Stimulated activated CD8-positive, alpha-beta memory T cell treated with anti-CD3 and anti-CD28 coated beads, Interleukin-7, amount 100 ng/mL, for 4 hours (primary cell): ENCODE measurements around the gene RIC1.
A peak's percentile ranks its signal among the peaks of the same experiment; 100 is the strongest.
"Not testable (repeated sequence)": the region's sequence is repeated elsewhere in the genome, so short reads cannot be mapped to it uniquely, and the experiment has no call there.

Source experiments
- DNase-seq, 2 donors: peaks; one replicate each; pipeline ENCODE4 v3.0.0-alpha.2; 2020; ENCODE audit warnings: low read depth in 2 of 2

Gene RIC1

GRCh38 chr9:5628530-5629311, at the start of gene RIC1:
Gene RIC1, plus strand, starts transcription at chr9:5629107. Its CDS starts 203 bp downstream, at chr9:5629310.
- peak; percentile 77 to 89 for DNase-seq

GRCh38 chr9:5579881-5580280, 49.0 kb upstream of the RIC1 start:
- no peak for DNase-seq

GRCh38 chr9:5580650-5581049, 48.3 kb upstream of the RIC1 start:
- DNase-seq: no peak

- not testable (repeated sequence) for DNase-seq
These were observed 47.2 kb upstream of the RIC1 start for GRCh38 chr9:5581706-5582105.

- no peak for DNase-seq
These were observed 46.1 kb upstream of the RIC1 start for GRCh38 chr9:5582835-5583195.

GRCh38 chr9:5586391-5586802, 42.5 kb upstream of the RIC1 start:
- no peak for DNase-seq

GRCh38 chr9:5587024-5587423, 41.9 kb upstream of the RIC1 start:
- peak in 1 of 2 donors; percentile 2 for DNase-seq

- DNase-seq: no peak
These were observed 36.7 kb upstream of the RIC1 start for GRCh38 chr9:5592231-5592630.

GRCh38 chr9:5592904-5593303, 36.0 kb upstream of the RIC1 start:
- DNase-seq: no peak

GRCh38 chr9:5593904-5594303, 35.0 kb upstream of the RIC1 start:
- DNase-seq: no peak

GRCh38 chr9:5596173-5596572, 32.7 kb upstream of the RIC1 start:
- DNase-seq: no peak

GRCh38 chr9:5608298-5609225, 20.3 kb upstream of the RIC1 start:
- DNase-seq: no peak

GRCh38 chr9:5609226-5609596, 19.7 kb upstream of the RIC1 start:
- no peak for DNase-seq

- no peak for DNase-seq
These were observed 18.4 kb upstream of the RIC1 start for GRCh38 chr9:5610491-5610890.

GRCh38 chr9:5611321-5612184, 17.4 kb upstream of the RIC1 start:
- no peak for DNase-seq

- no peak for DNase-seq
These were observed 16.7 kb upstream of the RIC1 start for GRCh38 chr9:5612185-5612530.

- no peak for DNase-seq
These were observed 14.7 kb upstream of the RIC1 start for GRCh38 chr9:5614192-5614591.

- DNase-seq: no peak
These were observed 13.9 kb upstream of the RIC1 start for GRCh38 chr9:5614985-5615384.

- DNase-seq: no peak
These were observed 11.2 kb upstream of the RIC1 start for GRCh38 chr9:5617749-5618148.

GRCh38 chr9:5620494-5620893, 8.4 kb upstream of the RIC1 start:
- DNase-seq: no peak

GRCh38 chr9:5621327-5621726, 7.6 kb upstream of the RIC1 start:
- DNase-seq: no peak

- DNase-seq: no peak
These were observed 6.9 kb upstream of the RIC1 start for GRCh38 chr9:5622016-5622415.
